HEK293 (cell line): ENCODE results near the gene FGF3.

Experiments used
- CTCF ChIA-PET: fragments of 350-600 bp; formaldehyde crosslinking; extraction: SDS; loops from one replicate; lab custom pipeline; 2021; ENCODE audit warnings: antibody characterized with exemption; lab: Yijun Ruan, JAX
- POLR2A ChIA-PET: fragments of 300-600 bp; formaldehyde crosslinking; extraction: SDS; loops from one replicate; lab custom pipeline; 2020; ENCODE audit warnings: antibody characterized with exemption, inconsistent platforms; lab: Yijun Ruan, JAX
- H3K27ac ChIP-seq: fragments of 200-500 bp; sonication (Bioruptor generic); 2 replicates; pipeline ENCODE4 v1.5.1; 2014; ENCODE audit warnings: low read depth, low read length, control low read depth, inconsistent platforms; ENCODE audit errors: extremely low read depth
- H3K36me3 ChIP-seq, 2 experiments: fragments of 200-500 bp in 1 of 2; sonication (Bioruptor generic) in 1 of 2; 1 replicate in 1 of 2; 2 replicates in 1 of 2; pipeline ENCODE4 v1.5.1; 2014 to 2017; ENCODE audit warnings: inconsistent platforms in 2 of 2, low read length in 2 of 2; ENCODE audit not compliant: control insufficient read depth in 2 of 2, insufficient read depth in 1 of 2
- H3K4me1 ChIP-seq: fragments of 200-500 bp; sonication (Bioruptor generic); 2 replicates; pipeline ENCODE4 v1.5.1; 2014; ENCODE audit warnings: mild to moderate bottlenecking, low read length, inconsistent platforms; ENCODE audit not compliant: control insufficient read depth, insufficient read depth
- H3K4me3 ChIP-seq: 2 replicates; pipeline ENCODE4 v1.5.1; 2011; ENCODE audit warnings: low read depth, mild to moderate bottlenecking, control low read depth, low read length, moderate library complexity
- H3K9me3 ChIP-seq: fragments of 200-500 bp; sonication (Bioruptor generic); 2 replicates; pipeline ENCODE4 v1.5.1; 2014; ENCODE audit warnings: low read depth, low read length, inconsistent platforms; ENCODE audit not compliant: control insufficient read depth, insufficient read depth
- EGR2 ChIP-seq: fragments of 450-650 bp; formaldehyde crosslinking; IDR thresholded peaks from 2 replicates; pipeline ENCODE4 v1.5.1; 2016; ENCODE audit warnings: low read depth, missing biosample characterization, missing genetic modification characterization
- GLI2 ChIP-seq: fragments of 450-650 bp; formaldehyde crosslinking; IDR thresholded peaks from 2 replicates; pipeline ENCODE4; 2017; ENCODE audit warnings: missing biosample characterization, missing genetic modification characterization, low read depth, borderline replicate concordance
- MZF1 ChIP-seq: fragments of 450-650 bp; formaldehyde crosslinking; IDR thresholded peaks from 2 replicates; pipeline ENCODE4 v1.5.1; 2017; ENCODE audit warnings: missing biosample characterization, missing genetic modification characterization, borderline replicate concordance
- YY1 ChIP-seq: fragments of 450-650 bp; formaldehyde crosslinking; IDR thresholded peaks from 2 replicates; pipeline ENCODE4 v1.5.1; 2018; ENCODE audit warnings: missing biosample characterization, missing genetic modification characterization
- ZBTB8A ChIP-seq: fragments of 450-650 bp; formaldehyde crosslinking; IDR thresholded peaks from 2 replicates; pipeline ENCODE4 v1.5.1; 2016; ENCODE audit warnings: missing biosample characterization, missing genetic modification characterization
- ZNF121 ChIP-seq: fragments of 450-650 bp; formaldehyde crosslinking; IDR thresholded peaks from 2 replicates; pipeline ENCODE4 v1.5.1; 2016; ENCODE audit warnings: missing biosample characterization, missing genetic modification characterization
- ZNF132 ChIP-seq: fragments of 450-650 bp; formaldehyde crosslinking; IDR thresholded peaks from 2 replicates; pipeline ENCODE4 v1.5.1; 2017; ENCODE audit warnings: missing biosample characterization, missing genetic modification characterization, borderline replicate concordance
- ZNF37A ChIP-seq: fragments of 450-650 bp; IDR thresholded peaks from 2 replicates; pipeline ENCODE4 v1.5.1; 2018; ENCODE audit warnings: missing biosample characterization, missing genetic modification characterization
- ZNF426 ChIP-seq: fragments of 450-650 bp; formaldehyde crosslinking; IDR thresholded peaks from 2 replicates; pipeline ENCODE4 v1.5.1; 2017; ENCODE audit warnings: missing biosample characterization, missing genetic modification characterization, mild to moderate bottlenecking, inconsistent platforms, moderate library complexity
- ZNF521 ChIP-seq: fragments of 450-650 bp; formaldehyde crosslinking; IDR thresholded peaks from 2 replicates; pipeline ENCODE4 v1.5.1; 2017; ENCODE audit warnings: missing biosample characterization, mild to moderate bottlenecking, missing genetic modification characterization
- ZNF561 ChIP-seq: fragments of 450-650 bp; IDR thresholded peaks from 2 replicates; pipeline ENCODE4 v1.5.1; 2018; ENCODE audit warnings: missing biosample characterization, missing genetic modification characterization, borderline replicate concordance
- ZNF571 ChIP-seq: fragments of 450-650 bp; formaldehyde crosslinking; IDR thresholded peaks from 2 replicates; pipeline ENCODE4 v1.5.0; 2017; ENCODE audit warnings: missing biosample characterization, missing genetic modification characterization
- ZNF624 ChIP-seq: fragments of 450-650 bp; formaldehyde crosslinking; IDR thresholded peaks from 2 replicates; pipeline ENCODE4 v1.5.1; 2017; ENCODE audit warnings: missing biosample characterization, missing genetic modification characterization
- ZNF670 ChIP-seq: fragments of 450-650 bp; formaldehyde crosslinking; IDR thresholded peaks from 2 replicates; pipeline ENCODE4 v1.5.1; 2016; ENCODE audit warnings: missing biosample characterization, missing genetic modification characterization, low read depth
- ZNF701 ChIP-seq: fragments of 450-650 bp; formaldehyde crosslinking; IDR thresholded peaks from 2 replicates; pipeline ENCODE4 v1.5.1; 2016; ENCODE audit warnings: missing biosample characterization, missing genetic modification characterization
- ZNF747 ChIP-seq: fragments of 450-650 bp; formaldehyde crosslinking; IDR thresholded peaks from 2 replicates; pipeline ENCODE4 v1.5.1; 2016; ENCODE audit warnings: missing biosample characterization, missing genetic modification characterization
- ZNF830 ChIP-seq: fragments of 450-650 bp; IDR thresholded peaks from 2 replicates; pipeline ENCODE4 v1.5.0; 2018; ENCODE audit warnings: missing biosample characterization, missing genetic modification characterization, low read depth, mild to moderate bottlenecking, moderate library complexity
- TF ChIP-seq, protein P1 (sequence below): IDR thresholded peaks from 2 replicates; pipeline ENCODE4 v1.6.1; 2011; ENCODE audit warnings: mild to moderate bottlenecking, low read depth, low read length, borderline replicate concordance
- TF ChIP-seq, protein P2 (sequence below): fragments of 450-650 bp; formaldehyde crosslinking; IDR thresholded peaks from 2 replicates; pipeline ENCODE4 v1.5.1; 2016; ENCODE audit warnings: missing biosample characterization, missing genetic modification characterization
- TF ChIP-seq, protein P3 (sequence below): fragments of 450-650 bp; formaldehyde crosslinking; IDR thresholded peaks from 2 replicates; pipeline ENCODE4 v1.5.1; 2016; ENCODE audit warnings: missing biosample characterization, missing genetic modification characterization
- TF ChIP-seq, protein P4 (sequence below): fragments of 450-650 bp; formaldehyde crosslinking; IDR thresholded peaks from 2 replicates; pipeline ENCODE4 v1.5.1; 2016; ENCODE audit warnings: missing biosample characterization, missing genetic modification characterization, low read depth
- TF ChIP-seq, protein P5 (sequence below): fragments of 450-650 bp; formaldehyde crosslinking; IDR thresholded peaks from 2 replicates; pipeline ENCODE4 v1.5.1; 2017; ENCODE audit warnings: missing biosample characterization, mild to moderate bottlenecking, missing genetic modification characterization, moderate library complexity

FGF3 gene

DNA sequence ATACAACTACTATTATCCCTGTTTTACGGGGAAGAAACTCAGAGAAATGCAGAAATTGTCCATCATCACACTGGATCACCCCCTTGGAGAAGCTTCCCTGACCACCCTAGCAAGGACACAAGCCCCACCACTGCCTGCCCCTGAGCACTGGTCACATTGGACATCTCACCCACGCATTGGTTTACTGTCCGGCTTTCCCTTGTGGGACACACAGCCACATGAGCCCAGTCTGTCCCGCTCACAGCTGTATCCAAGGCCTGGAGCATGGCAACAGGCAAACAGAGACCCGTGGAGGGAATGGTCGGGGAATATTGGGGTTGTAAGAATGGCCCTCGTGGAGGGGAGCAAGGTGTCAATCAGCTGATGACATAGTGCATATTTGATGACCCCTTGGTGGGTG, 42.7 kb upstream of the FGF3 start (continued):
- no peak for TF ChIP-seq ZNF37A
- TF ChIP-seq MZF1: no peak
- TF ChIP-seq ZNF426 (tag by site-specific recombination): no peak

DNA sequence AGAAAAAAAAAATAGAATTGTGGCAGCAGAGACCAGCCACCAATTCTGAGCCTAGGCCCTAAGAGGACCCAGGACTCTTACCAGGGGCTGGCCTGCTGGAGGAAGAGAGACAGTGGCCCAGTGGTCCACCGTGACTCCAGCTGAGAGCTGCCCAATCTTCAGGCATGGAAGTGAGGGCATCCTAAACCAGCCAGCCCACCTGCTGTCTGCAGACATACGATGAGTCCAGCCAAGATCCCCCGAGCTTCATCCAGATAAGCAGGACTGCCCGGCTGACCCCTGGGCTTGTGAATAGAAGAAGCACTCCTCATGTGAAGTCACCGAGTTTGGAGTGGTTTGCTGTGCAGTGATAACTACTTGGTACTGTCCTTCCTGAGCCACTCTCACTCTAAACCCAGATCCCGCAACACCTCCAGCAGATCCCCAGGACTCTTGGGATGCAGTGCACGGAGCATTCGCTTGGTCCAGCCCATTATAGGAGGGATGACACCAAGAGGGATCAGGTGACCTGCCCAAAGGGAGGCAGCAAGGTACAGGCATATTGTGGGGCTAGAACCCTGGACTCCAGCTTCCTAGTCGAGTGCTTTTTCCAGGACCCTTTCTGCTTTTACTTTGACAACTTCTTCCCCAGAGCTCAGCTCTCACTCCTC, 41.7 kb upstream of the FGF3 start:
- Histone ChIP-seq H3K9me3 (no peaks in the 10 kb centered on the region), H3K4me1 (no peaks in the 10 kb centered on the region), H3K4me3 (no peak overlapping the region), H3K36me3 (no peaks in the 10 kb centered on the region), H3K27ac (no peak overlapping the region)
- TF ChIP-seq, protein P1, sequence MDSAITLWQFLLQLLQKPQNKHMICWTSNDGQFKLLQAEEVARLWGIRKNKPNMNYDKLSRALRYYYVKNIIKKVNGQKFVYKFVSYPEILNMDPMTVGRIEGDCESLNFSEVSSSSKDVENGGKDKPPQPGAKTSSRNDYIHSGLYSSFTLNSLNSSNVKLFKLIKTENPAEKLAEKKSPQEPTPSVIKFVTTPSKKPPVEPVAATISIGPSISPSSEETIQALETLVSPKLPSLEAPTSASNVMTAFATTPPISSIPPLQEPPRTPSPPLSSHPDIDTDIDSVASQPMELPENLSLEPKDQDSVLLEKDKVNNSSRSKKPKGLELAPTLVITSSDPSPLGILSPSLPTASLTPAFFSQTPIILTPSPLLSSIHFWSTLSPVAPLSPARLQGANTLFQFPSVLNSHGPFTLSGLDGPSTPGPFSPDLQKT: no peak
- TF ChIP-seq ZNF121 (tag by site-specific recombination) (no peak), ZNF521 (tag by site-specific recombination) (no peak), ZNF624 (no peak), ZNF571 (tag by site-specific recombination) (no peak), ZNF670 (no peak), EGR2 (tag by site-specific recombination) (no peak), ZNF132 (no peak), GLI2 (tag by site-specific recombination) (no peak), ZNF747 (tag by site-specific recombination) (no peak), ZNF701 (tag by site-specific recombination) (no peak), ZBTB8A (tag by site-specific recombination) (no peak), ZNF561 (tag by site-specific recombination) (no peak)
- TF ChIP-seq, protein P2, sequence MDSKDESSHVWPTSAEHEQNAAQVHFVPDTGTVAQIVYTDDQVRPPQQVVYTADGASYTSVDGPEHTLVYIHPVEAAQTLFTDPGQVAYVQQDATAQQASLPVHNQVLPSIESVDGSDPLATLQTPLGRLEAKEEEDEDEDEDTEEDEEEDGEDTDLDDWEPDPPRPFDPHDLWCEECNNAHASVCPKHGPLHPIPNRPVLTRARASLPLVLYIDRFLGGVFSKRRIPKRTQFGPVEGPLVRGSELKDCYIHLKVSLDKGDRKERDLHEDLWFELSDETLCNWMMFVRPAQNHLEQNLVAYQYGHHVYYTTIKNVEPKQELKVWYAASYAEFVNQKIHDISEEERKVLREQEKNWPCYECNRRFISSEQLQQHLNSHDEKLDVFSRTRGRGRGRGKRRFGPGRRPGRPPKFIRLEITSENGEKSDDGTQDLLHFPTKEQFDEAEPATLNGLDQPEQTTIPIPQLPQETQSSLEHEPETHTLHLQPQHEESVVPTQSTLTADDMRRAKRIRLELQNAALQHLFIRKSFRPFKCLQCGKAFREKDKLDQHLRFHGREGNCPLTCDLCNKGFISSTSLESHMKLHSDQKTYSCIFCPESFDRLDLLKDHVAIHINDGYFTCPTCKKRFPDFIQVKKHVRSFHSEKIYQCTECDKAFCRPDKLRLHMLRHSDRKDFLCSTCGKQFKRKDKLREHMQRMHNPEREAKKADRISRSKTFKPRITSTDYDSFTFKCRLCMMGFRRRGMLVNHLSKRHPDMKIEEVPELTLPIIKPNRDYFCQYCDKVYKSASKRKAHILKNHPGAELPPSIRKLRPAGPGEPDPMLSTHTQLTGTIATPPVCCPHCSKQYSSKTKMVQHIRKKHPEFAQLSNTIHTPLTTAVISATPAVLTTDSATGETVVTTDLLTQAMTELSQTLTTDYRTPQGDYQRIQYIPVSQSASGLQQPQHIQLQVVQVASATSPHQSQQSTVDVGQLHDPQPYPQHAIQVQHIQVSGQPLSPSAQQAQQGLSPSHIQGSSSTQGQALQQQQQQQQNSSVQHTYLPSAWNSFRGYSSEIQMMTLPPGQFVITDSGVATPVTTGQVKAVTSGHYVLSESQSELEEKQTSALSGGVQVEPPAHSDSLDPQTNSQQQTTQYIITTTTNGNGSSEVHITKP (tag by site-specific recombination): no peak
- TF ChIP-seq, protein P3, sequence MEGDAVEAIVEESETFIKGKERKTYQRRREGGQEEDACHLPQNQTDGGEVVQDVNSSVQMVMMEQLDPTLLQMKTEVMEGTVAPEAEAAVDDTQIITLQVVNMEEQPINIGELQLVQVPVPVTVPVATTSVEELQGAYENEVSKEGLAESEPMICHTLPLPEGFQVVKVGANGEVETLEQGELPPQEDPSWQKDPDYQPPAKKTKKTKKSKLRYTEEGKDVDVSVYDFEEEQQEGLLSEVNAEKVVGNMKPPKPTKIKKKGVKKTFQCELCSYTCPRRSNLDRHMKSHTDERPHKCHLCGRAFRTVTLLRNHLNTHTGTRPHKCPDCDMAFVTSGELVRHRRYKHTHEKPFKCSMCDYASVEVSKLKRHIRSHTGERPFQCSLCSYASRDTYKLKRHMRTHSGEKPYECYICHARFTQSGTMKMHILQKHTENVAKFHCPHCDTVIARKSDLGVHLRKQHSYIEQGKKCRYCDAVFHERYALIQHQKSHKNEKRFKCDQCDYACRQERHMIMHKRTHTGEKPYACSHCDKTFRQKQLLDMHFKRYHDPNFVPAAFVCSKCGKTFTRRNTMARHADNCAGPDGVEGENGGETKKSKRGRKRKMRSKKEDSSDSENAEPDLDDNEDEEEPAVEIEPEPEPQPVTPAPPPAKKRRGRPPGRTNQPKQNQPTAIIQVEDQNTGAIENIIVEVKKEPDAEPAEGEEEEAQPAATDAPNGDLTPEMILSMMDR (tag by site-specific recombination): no peak
- POLR2A ChIA-PET: no interaction called here
- CTCF ChIA-PET: no interaction called here

DNA sequence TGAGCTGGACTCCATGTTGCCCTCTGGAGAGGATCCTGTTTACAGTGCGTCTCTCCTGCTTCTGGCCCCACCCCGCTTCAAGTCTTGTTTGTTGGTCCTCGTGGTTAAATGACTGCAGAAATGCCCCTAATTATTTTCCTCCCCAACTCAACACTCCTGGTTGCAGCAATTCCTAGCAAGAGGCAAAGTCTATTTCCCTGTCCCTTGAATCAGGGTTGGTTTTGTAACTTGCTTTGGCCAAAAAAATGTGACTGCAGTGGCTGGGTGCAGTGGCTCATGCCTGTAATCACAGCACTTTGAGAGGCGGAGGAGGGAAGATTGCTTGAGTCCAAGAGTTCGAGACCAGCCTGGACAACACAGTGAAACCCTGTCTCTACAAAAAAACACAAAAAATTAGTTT, 41.0 kb upstream of the FGF3 start:
- CTCF ChIA-PET: interaction anchor here (1.3 to 2.2 kb wide), 2 partner anchors 18 to 27 kb away, joined by 3 to 8 read pairs; no protein-coding TSS in a partner anchor
- H3K27ac ChIP-seq: no peak overlapping the region
- H3K9me3 ChIP-seq: no peaks in the 10 kb centered on the region
- H3K4me1 ChIP-seq: no peaks in the 10 kb centered on the region
- H3K4me3 ChIP-seq: no peak overlapping the region
- POLR2A ChIA-PET: no interaction called here
- TF ChIP-seq GLI2 (tag by site-specific recombination) (no peak), ZNF830 (tag by site-specific recombination) (no peak), YY1 (tag by site-specific recombination) (no peak)
- TF ChIP-seq, protein P4, sequence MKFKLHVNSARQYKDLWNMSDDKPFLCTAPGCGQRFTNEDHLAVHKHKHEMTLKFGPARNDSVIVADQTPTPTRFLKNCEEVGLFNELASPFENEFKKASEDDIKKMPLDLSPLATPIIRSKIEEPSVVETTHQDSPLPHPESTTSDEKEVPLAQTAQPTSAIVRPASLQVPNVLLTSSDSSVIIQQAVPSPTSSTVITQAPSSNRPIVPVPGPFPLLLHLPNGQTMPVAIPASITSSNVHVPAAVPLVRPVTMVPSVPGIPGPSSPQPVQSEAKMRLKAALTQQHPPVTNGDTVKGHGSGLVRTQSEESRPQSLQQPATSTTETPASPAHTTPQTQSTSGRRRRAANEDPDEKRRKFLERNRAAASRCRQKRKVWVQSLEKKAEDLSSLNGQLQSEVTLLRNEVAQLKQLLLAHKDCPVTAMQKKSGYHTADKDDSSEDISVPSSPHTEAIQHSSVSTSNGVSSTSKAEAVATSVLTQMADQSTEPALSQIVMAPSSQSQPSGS: no peak
- TF ChIP-seq, protein P5, sequence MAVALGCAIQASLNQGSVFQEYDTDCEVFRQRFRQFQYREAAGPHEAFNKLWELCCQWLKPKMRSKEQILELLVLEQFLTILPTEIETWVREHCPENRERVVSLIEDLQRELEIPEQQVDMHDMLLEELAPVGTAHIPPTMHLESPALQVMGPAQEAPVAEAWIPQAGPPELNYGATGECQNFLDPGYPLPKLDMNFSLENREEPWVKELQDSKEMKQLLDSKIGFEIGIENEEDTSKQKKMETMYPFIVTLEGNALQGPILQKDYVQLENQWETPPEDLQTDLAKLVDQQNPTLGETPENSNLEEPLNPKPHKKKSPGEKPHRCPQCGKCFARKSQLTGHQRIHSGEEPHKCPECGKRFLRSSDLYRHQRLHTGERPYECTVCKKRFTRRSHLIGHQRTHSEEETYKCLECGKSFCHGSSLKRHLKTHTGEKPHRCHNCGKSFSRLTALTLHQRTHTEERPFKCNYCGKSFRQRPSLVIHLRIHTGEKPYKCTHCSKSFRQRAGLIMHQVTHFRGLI (tag by site-specific recombination): no peak
- TF ChIP-seq, protein P3 (tag by site-specific recombination): no peak
- H3K36me3 ChIP-seq: no peaks in the 10 kb centered on the region
